ENCODE results near the gene DRICH1. TPM values are rescaled to one million over a fixed set of nuclear protein-coding genes. Genes with fewer than 3 reads are reported as not detected.

The DRICH1 gene
- total and polyA plus RNA-seq, 2 of the 8 experiments (the other 6 are each of a cell fraction or from before 2014, with no cell fraction given) = 0.21 to 0.28 TPM

DNA sequence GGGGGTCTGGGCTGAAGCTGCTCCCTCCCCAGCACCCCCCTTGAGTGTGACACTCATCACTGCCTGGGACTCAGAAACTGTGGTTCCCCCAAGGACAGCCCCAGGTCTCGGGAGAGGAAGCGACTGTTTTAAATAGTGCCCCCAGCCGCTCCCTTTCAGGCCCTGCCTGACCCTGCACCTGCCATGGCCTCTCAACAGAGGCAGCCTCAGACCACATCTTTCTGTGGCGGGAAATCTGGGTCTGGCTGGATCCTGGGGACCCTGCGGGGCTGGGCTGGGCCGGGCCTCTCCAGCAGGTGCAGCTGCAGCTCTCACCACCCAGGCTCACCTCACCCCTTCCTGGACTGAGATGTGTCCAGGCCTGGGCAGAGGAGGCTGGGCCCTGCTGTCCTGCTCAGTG is 48.3 kb downstream of the DRICH1 start (continued):
- TF ChIP-seq, protein P1, sequence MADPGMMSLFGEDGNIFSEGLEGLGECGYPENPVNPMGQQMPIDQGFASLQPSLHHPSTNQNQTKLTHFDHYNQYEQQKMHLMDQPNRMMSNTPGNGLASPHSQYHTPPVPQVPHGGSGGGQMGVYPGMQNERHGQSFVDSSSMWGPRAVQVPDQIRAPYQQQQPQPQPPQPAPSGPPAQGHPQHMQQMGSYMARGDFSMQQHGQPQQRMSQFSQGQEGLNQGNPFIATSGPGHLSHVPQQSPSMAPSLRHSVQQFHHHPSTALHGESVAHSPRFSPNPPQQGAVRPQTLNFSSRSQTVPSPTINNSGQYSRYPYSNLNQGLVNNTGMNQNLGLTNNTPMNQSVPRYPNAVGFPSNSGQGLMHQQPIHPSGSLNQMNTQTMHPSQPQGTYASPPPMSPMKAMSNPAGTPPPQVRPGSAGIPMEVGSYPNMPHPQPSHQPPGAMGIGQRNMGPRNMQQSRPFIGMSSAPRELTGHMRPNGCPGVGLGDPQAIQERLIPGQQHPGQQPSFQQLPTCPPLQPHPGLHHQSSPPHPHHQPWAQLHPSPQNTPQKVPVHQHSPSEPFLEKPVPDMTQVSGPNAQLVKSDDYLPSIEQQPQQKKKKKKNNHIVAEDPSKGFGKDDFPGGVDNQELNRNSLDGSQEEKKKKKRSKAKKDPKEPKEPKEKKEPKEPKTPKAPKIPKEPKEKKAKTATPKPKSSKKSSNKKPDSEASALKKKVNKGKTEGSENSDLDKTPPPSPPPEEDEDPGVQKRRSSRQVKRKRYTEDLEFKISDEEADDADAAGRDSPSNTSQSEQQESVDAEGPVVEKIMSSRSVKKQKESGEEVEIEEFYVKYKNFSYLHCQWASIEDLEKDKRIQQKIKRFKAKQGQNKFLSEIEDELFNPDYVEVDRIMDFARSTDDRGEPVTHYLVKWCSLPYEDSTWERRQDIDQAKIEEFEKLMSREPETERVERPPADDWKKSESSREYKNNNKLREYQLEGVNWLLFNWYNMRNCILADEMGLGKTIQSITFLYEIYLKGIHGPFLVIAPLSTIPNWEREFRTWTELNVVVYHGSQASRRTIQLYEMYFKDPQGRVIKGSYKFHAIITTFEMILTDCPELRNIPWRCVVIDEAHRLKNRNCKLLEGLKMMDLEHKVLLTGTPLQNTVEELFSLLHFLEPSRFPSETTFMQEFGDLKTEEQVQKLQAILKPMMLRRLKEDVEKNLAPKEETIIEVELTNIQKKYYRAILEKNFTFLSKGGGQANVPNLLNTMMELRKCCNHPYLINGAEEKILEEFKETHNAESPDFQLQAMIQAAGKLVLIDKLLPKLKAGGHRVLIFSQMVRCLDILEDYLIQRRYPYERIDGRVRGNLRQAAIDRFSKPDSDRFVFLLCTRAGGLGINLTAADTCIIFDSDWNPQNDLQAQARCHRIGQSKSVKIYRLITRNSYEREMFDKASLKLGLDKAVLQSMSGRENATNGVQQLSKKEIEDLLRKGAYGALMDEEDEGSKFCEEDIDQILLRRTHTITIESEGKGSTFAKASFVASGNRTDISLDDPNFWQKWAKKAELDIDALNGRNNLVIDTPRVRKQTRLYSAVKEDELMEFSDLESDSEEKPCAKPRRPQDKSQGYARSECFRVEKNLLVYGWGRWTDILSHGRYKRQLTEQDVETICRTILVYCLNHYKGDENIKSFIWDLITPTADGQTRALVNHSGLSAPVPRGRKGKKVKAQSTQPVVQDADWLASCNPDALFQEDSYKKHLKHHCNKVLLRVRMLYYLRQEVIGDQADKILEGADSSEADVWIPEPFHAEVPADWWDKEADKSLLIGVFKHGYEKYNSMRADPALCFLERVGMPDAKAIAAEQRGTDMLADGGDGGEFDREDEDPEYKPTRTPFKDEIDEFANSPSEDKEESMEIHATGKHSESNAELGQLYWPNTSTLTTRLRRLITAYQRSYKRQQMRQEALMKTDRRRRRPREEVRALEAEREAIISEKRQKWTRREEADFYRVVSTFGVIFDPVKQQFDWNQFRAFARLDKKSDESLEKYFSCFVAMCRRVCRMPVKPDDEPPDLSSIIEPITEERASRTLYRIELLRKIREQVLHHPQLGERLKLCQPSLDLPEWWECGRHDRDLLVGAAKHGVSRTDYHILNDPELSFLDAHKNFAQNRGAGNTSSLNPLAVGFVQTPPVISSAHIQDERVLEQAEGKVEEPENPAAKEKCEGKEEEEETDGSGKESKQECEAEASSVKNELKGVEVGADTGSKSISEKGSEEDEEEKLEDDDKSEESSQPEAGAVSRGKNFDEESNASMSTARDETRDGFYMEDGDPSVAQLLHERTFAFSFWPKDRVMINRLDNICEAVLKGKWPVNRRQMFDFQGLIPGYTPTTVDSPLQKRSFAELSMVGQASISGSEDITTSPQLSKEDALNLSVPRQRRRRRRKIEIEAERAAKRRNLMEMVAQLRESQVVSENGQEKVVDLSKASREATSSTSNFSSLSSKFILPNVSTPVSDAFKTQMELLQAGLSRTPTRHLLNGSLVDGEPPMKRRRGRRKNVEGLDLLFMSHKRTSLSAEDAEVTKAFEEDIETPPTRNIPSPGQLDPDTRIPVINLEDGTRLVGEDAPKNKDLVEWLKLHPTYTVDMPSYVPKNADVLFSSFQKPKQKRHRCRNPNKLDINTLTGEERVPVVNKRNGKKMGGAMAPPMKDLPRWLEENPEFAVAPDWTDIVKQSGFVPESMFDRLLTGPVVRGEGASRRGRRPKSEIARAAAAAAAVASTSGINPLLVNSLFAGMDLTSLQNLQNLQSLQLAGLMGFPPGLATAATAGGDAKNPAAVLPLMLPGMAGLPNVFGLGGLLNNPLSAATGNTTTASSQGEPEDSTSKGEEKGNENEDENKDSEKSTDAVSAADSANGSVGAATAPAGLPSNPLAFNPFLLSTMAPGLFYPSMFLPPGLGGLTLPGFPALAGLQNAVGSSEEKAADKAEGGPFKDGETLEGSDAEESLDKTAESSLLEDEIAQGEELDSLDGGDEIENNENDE (IDR thresholded peaks at IDR 0.05; ENCODE audit: insufficient replicate concordance, low read length) = no peak
- TF ChIP-seq SP4 (IDR thresholded peaks at IDR 0.05; ENCODE audit: low read length) = no peak
- no peak for TF ChIP-seq POU5F1 (IDR thresholded peaks at IDR 0.05; ENCODE audit: low read depth, low read length)
- TF ChIP-seq CBX8 (IDR thresholded peaks at IDR 0.05; ENCODE audit: borderline replicate concordance, low read depth, low read length) = no peak
- TF ChIP-seq GTF2F1 (IDR thresholded peaks at IDR 0.05; ENCODE audit: borderline replicate concordance, low read depth, low read length) = no peak
- TF ChIP-seq BRCA1 (IDR thresholded peaks at IDR 0.05; ENCODE audit: low read depth, low read length) = no peak
- no peak for TF ChIP-seq SRF (IDR thresholded peaks at IDR 0.05; ENCODE audit: low read depth, low read length)
- TF ChIP-seq, protein P2, sequence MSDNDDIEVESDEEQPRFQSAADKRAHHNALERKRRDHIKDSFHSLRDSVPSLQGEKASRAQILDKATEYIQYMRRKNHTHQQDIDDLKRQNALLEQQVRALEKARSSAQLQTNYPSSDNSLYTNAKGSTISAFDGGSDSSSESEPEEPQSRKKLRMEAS (IDR thresholded peaks at IDR 0.05) = no peak
- TF ChIP-seq HDAC2 (IDR thresholded peaks at IDR 0.05; ENCODE audit: borderline replicate concordance in 1 of 2, low read depth in 2 of 2, low read length in 2 of 2) = no peak
- no peak for TF ChIP-seq KDM4A (IDR thresholded peaks at IDR 0.05; ENCODE audit: low read depth, low read length, severe bottlenecking)

All from H1 (cell line).